PC-9 (cell line): ENCODE measurements around the gene ANKRD16. TPM values are rescaled to one million over a fixed set of nuclear protein-coding genes. Genes with fewer than 3 reads are reported as not detected.

ENCODE experiments used
- BruUV-seq: library from RNA; stranded (reverse); fragments of 400-500 nt; replicated peaks from 2 replicates; lab custom pipeline; 2021; lab: Mats Ljungman, UMichigan
- CTCF ChIA-PET: fragments of 300-600 bp; sonication (Branson Sonifier 250); formaldehyde crosslinking; loops from one replicate; lab custom pipeline; 2022; ENCODE audit warnings: antibody characterized with exemption; lab: Charles Lee
- POLR2A ChIA-PET: fragments of 300-600 bp; sonication (Branson Sonifier 250); formaldehyde crosslinking; loops from one replicate; lab custom pipeline; 2022; ENCODE audit warnings: antibody characterized with exemption; ENCODE audit not compliant: unreplicated experiment; lab: Charles Lee
- DNase-seq, 2 experiments: peaks; one replicate each; pipeline versions ENCODE4 v3.0.0 to v3.0.0-alpha.2; 2015 to 2022; ENCODE audit warnings: mixed read lengths in 1 of 2
- H2AFZ ChIP-seq: fragments of 200-600 bp; sonication (generic); 2 replicates; pipeline ENCODE4 v1.8.1; 2017; ENCODE audit warnings: antibody characterized with exemption
- H3F3A ChIP-seq: fragments of 200-600 bp; sonication (generic); 2 replicates; pipeline ENCODE4 v1.8.1; 2017; ENCODE audit warnings: antibody characterized with exemption, mild to moderate bottlenecking, low read depth; ENCODE audit not compliant: insufficient read depth
- H3K27ac ChIP-seq: fragments of 200-600 bp; sonication (generic); 2 replicates; pipeline ENCODE4 v1.6.1; 2016; ENCODE audit warnings: mixed run types
- H3K27me3 ChIP-seq: fragments of 200-600 bp; sonication (generic); 2 replicates; pipeline ENCODE4 v1.6.1; 2016; ENCODE audit warnings: low read depth, mixed run types; ENCODE audit not compliant: insufficient read depth
- H3K36me3 ChIP-seq: fragments of 200-600 bp; sonication (generic); 2 replicates; pipeline ENCODE4 v1.6.1; 2016; ENCODE audit warnings: low read depth, mixed run types
- H3K4me1 ChIP-seq: fragments of 200-600 bp; sonication (generic); replicated peaks from 2 replicates; pipeline ENCODE4 v1.6.1; 2016; ENCODE audit warnings: mixed run types; ENCODE audit not compliant: insufficient read depth
- H3K4me2 ChIP-seq: fragments of 200-600 bp; sonication (generic); 2 replicates; pipeline ENCODE4 v1.6.1; 2017; ENCODE audit warnings: mixed run types
- H3K4me3 ChIP-seq: fragments of 200-600 bp; sonication (generic); 2 replicates; pipeline ENCODE4 v1.6.1; 2016; ENCODE audit warnings: mixed run types
- H3K79me2 ChIP-seq: fragments of 200-600 bp; sonication (generic); 2 replicates; pipeline ENCODE4 v1.6.1; 2017; ENCODE audit warnings: low read depth, mixed run types
- H3K9me2 ChIP-seq: fragments of 200-600 bp; sonication (generic); 2 replicates; pipeline ENCODE4 v1.8.1; 2017; ENCODE audit warnings: mild to moderate bottlenecking; ENCODE audit not compliant: insufficient read depth
- H3K9me3 ChIP-seq: fragments of 200-600 bp; sonication (generic); 2 replicates; pipeline ENCODE4 v1.8.1; 2016; ENCODE audit warnings: low read depth; ENCODE audit not compliant: insufficient read depth
- H4K20me1 ChIP-seq: fragments of 200-600 bp; sonication (generic); 2 replicates; pipeline ENCODE4 v1.8.1; 2017; ENCODE audit not compliant: insufficient read depth
- CTCF ChIP-seq: fragments of 200-600 bp; sonication (generic); conservative IDR thresholded peaks from 2 replicates; pipeline ENCODE4 v1.6.1; 2017; ENCODE audit warnings: mixed run types, antibody characterized with exemption, mild to moderate bottlenecking, moderate library complexity
- EZH2 ChIP-seq: fragments of 200-600 bp; sonication (generic); IDR thresholded peaks from 2 replicates; pipeline ENCODE4 v1.8.0; 2017; ENCODE audit warnings: antibody characterized with exemption, low read depth
- intact Hi-C: fragments of 100-400 bp; cut with micrococcal nuclease; formaldehyde crosslinking; loops from one replicate; pipeline ENCODE4 v1.10.0; 2022; ENCODE audit not compliant: unreplicated experiment
- total RNA-seq: library from RNA; stranded (reverse); gene quantifications from 2 replicates; pipeline ENCODE4 v1.2.3, GENCODE V29; 2021

The ANKRD16 gene
- total RNA-seq, 1 experiment from 2014 or later, result 9.8 TPM

GRCh38 chr10:5896208-5897052 lies 6.7 kb upstream of the ANKRD16 start:
- Histone ChIP-seq H3K79me2 (peaks cover 21% of the 10 kb centered on the region), H2AFZ (no peak overlapping the region), H3K27ac (no peak overlapping the region), H3F3A (no peaks in the 10 kb centered on the region), H3K9me3 (no peaks in the 10 kb centered on the region), H3K4me1 (no peaks in the 10 kb centered on the region; the same call in 1 of the 2 replicates), H3K27me3 (no peaks in the 10 kb centered on the region), H3K9me2 (no peaks in the 10 kb centered on the region), H4K20me1 (no peaks in the 10 kb centered on the region), H3K36me3 (no peaks in the 10 kb centered on the region), H3K4me2 (no peak overlapping the region), H3K4me3 (no peak overlapping the region)
- ChIA-PET CTCF (no interaction called here), POLR2A (no interaction called here)
- intact Hi-C loops, result no loop called here
- TF ChIP-seq EZH2 (no peak), CTCF (no peak)
- BruUV-seq, result no TSS peak
- no peak for DNase-seq

DNA sequence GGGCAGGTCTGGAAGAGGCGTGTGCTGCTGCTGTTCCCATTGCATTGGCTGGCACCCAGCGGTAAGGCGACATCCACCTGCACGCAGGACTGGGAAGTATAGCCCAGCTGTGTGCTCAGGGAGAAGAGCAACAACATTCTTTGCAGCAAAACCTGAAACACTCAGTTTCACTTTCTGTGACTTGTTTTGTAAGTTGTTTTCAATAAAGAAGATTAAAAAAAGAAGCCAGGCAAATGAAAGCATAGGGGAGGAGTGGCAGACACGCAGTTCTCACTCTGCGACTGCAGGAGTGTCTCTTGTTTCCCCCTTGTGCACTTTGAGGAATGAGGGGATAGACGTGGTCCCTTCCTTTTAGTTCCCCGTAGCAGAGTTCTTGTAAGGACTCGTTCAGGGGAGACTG lies 6.1 kb upstream of the ANKRD16 start:
- intact Hi-C loops, result no loop called here
- Histone ChIP-seq H3K4me1 (peaks cover 6% of the 10 kb centered on the region), H3K9me3 (no peaks in the 10 kb centered on the region), H3K79me2 (peaks cover 27% of the 10 kb centered on the region), H3K9me2 (no peaks in the 10 kb centered on the region), H3K27me3 (no peaks in the 10 kb centered on the region), H4K20me1 (no peaks in the 10 kb centered on the region), H3F3A (no peaks in the 10 kb centered on the region), H3K36me3 (no peaks in the 10 kb centered on the region), H3K27ac (no peak overlapping the region), H3K4me2 (no peak overlapping the region), H2AFZ (no peak overlapping the region), H3K4me3 (no peak overlapping the region)
- TF ChIP-seq EZH2 (no peak), CTCF (no peak)
- CTCF ChIA-PET, result no interaction called here
- no TSS peak for BruUV-seq
- POLR2A ChIA-PET, result no interaction called here
- DNase-seq, result no peak

DNA sequence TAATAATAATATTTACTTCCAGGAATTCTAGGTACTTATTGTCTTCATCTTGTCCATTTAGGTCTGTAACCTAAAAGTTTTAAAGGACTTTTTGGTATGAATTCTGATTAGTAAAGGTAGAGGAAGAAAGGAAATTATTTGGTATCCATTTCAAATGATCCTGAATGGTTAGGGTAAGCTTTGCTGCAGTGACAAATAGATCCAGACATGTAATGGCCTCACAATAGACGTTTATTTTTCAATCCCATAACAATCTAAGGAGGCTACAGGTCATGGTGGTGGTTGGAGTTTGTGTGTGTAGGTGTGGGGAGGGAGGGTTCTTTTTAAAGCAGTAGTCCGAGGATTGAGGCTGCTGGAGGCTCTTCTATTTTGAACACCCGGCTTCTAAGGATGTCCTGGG lies 5.7 kb upstream of the ANKRD16 start:
- Histone ChIP-seq H3K36me3 (no peaks in the 10 kb centered on the region), H3K27ac (no peak overlapping the region), H3K4me3 (no peak overlapping the region), H2AFZ (no peak overlapping the region), H4K20me1 (no peaks in the 10 kb centered on the region), H3K4me1 (peaks cover 6% of the 10 kb centered on the region), H3F3A (no peaks in the 10 kb centered on the region), H3K27me3 (no peaks in the 10 kb centered on the region), H3K4me2 (no peak overlapping the region), H3K9me2 (no peaks in the 10 kb centered on the region), H3K79me2 (peaks cover 31% of the 10 kb centered on the region), H3K9me3 (no peaks in the 10 kb centered on the region)
- TF ChIP-seq EZH2 (no peak), CTCF (no peak)
- CTCF ChIA-PET, result no interaction called here
- no TSS peak for BruUV-seq
- POLR2A ChIA-PET, result no interaction called here
- DNase-seq, result no peak
- intact Hi-C loops, result no loop called here
